H1 (cell line): ENCODE data around the gene RGS6. TPM values are rescaled to one million over a fixed set of nuclear protein-coding genes. Genes with fewer than 3 reads are reported as not detected.

Experiments
- BCL11A ChIP-seq, 2 experiments: IDR thresholded peaks; one replicate each; pipeline ENCODE4 v1.6.1; 2011; ENCODE audit warnings: low read depth in 2 of 2, low read length in 2 of 2, mild to moderate bottlenecking in 2 of 2
- CEBPB ChIP-seq: IDR thresholded peaks from 2 replicates; pipeline ENCODE4 v1.6.1; 2012; ENCODE audit warnings: low read depth, low read length
- RAD21 ChIP-seq, 2 experiments: IDR thresholded peaks in 1 of 2; conservative IDR thresholded peaks in 1 of 2; 2 replicates each; pipeline ENCODE4 v1.6.1; 2011; ENCODE audit warnings: low read depth in 2 of 2, low read length in 2 of 2, improper control_type of control experiment in 1 of 2, inconsistent platforms in 1 of 2, mild to moderate bottlenecking in 1 of 2, moderate library complexity in 1 of 2
- RXRA ChIP-seq: IDR thresholded peaks from 2 replicates; pipeline ENCODE4 v1.6.1; 2011; ENCODE audit warnings: low read depth, mild to moderate bottlenecking, low read length, moderate library complexity; ENCODE audit not compliant: insufficient read depth
- SRF ChIP-seq: IDR thresholded peaks from 2 replicates; pipeline ENCODE4 v1.6.1; 2011; ENCODE audit warnings: mild to moderate bottlenecking, low read depth, low read length, moderate library complexity
- polyA plus RNA-seq, 7 experiments: library from polyadenylated mRNA; depleted of rRNA in 3 of 7; stranded (reverse) in 5 of 7; unstranded in 2 of 7; fragments of >200 nt in 5 of 7; fragments of 200-250 nt in 2 of 7; gene quantifications; 1 replicate in 5 of 7; 2 replicates in 1 of 7; 4 replicates in 1 of 7; pipeline versions ENCODE4 v1.2.1 to v1.2.3, GENCODE V29; 2011 to 2013; ENCODE audit warnings: missing spikeins in 2 of 7, mixed read lengths in 2 of 7
- total RNA-seq: library from RNA; stranded (reverse); fragmentation: NEBNext Ultra II Directional; extraction: Animal tissue kit (Norgen Biotek cat#: 25700); gene quantifications from 2 replicates; pipeline ENCODE4 v1.2.1, GENCODE V29; 2021
- TF ChIP-seq, protein P1 (sequence below): IDR thresholded peaks from 2 replicates; pipeline ENCODE4 v1.6.1; 2012; ENCODE audit warnings: inconsistent platforms

RGS6 gene
- total and polyA plus RNA-seq, 2 of the 8 experiments (the other 6 are each of a cell fraction or from before 2014, with no cell fraction given), result 0.26 to 1.1 TPM

GRCh38 chr14:71985538-71986189 is 53.4 kb downstream of the RGS6 start (continued):
- TF ChIP-seq RAD21 (IDR thresholded peaks at IDR 0.05 in 1 of 2, conservative IDR thresholded peaks at IDR 0.05 in 1 of 2; ENCODE audit: low read depth in 2 of 2, low read length in 2 of 2) (no peak), CEBPB (no peak), SRF (no peak), RXRA (no peak), BCL11A (IDR thresholded peaks at IDR 0.05; ENCODE audit: low read depth in 2 of 2, low read length in 2 of 2) (no peak)
- TF ChIP-seq, protein P1, sequence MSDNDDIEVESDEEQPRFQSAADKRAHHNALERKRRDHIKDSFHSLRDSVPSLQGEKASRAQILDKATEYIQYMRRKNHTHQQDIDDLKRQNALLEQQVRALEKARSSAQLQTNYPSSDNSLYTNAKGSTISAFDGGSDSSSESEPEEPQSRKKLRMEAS, result no peak
- TF ChIP-seq, all 59 proteins: peak for 0
